HepG2 (cell line): ENCODE measurements around the gene CNTNAP1. TPM values are rescaled to one million over a fixed set of nuclear protein-coding genes. Genes with fewer than 3 reads are reported as not detected.
A peak's percentile ranks its signal among the peaks of the same experiment; 100 is the strongest.

Experiments
- ATAC-seq: fragments of 200-7000 bp; cut with Tn5 transposase; 3 replicates; pipeline ENCODE4 v1.9.1; 2020; ENCODE audit warnings: mild to moderate bottlenecking, moderate library complexity
- BruUV-seq: library from RNA; stranded (reverse); fragments of 400-500 nt; replicated peaks from 2 replicates; lab custom pipeline; 2021; lab: Mats Ljungman, UMichigan
- CTCF ChIA-PET: fragments of 300-600 bp; formaldehyde crosslinking; extraction: SDS; loops from one replicate; lab custom pipeline; 2021; ENCODE audit warnings: low total read pairs, inconsistent platforms, low intra/inter-chr PET ratio; lab: Yijun Ruan, JAX
- POLR2A ChIA-PET: fragments of 350-600 bp; sonication (Branson Sonifier 250); formaldehyde crosslinking; loops from one replicate; lab custom pipeline; 2020; ENCODE audit warnings: antibody characterized with exemption, inconsistent platforms; lab: Yijun Ruan, JAX
- DNase-seq: peaks from one replicate; pipeline ENCODE4 v3.0.0-alpha.2; 2015; ENCODE audit warnings: low spot score
- FAIRE-seq: peaks from 3 replicates; lab custom pipeline; 2011; peaks lifted over from hg19 to GRCh38; lab: Jason Lieb, UNC
- H2AFZ ChIP-seq: one replicate; pipeline ENCODE4 v1.6.1; 2011; ENCODE audit warnings: low read length, inconsistent platforms
- H3K27ac ChIP-seq: fragments of 300-600 bp; 3 replicates; pipeline ENCODE4 v1.8.0; 2011; ENCODE audit warnings: mixed run types, mild to moderate bottlenecking, mixed read lengths, low read length, inconsistent platforms; ENCODE audit not compliant: insufficient read depth; ENCODE audit errors: extremely low read length
- H3K27me3 ChIP-seq, 2 experiments: fragments of 200-600 bp in 1 of 2; 2 replicates in 1 of 2; 3 replicates in 1 of 2; pipeline versions ENCODE4 v1.6.0 to v1.8.0; 2011; ENCODE audit warnings: low read length in 2 of 2, mild to moderate bottlenecking in 2 of 2, moderate library complexity in 2 of 2, inconsistent platforms in 1 of 2; ENCODE audit not compliant: insufficient read depth in 2 of 2, control insufficient read depth in 1 of 2
- H3K36me3 ChIP-seq, 2 experiments: fragments of 200-600 bp in 1 of 2; replicated peaks in 1 of 2; 2 replicates in 1 of 2; 3 replicates in 1 of 2; pipeline versions ENCODE4 v1.5.1 to v1.8.0; 2011; ENCODE audit warnings: low read length in 2 of 2, inconsistent platforms in 1 of 2; ENCODE audit not compliant: insufficient read depth in 2 of 2, control insufficient read depth in 1 of 2
- H3K4me1 ChIP-seq: 2 replicates; pipeline ENCODE4 v1.5.1; 2012; ENCODE audit warnings: low read length, inconsistent platforms; ENCODE audit not compliant: insufficient read depth
- H3K4me2 ChIP-seq: 2 replicates; pipeline ENCODE4 v1.6.0; 2011; ENCODE audit warnings: low read depth, low read length, inconsistent platforms
- H3K4me3 ChIP-seq, 3 experiments: fragments of 200-600 bp in 1 of 3; sonication (generic), shearing (Covaris generic) in 1 of 3; replicated peaks in 1 of 3; 2 replicates each; pipeline ENCODE4 v1.5.1; 2011 to 2016; ENCODE audit warnings: low read length in 3 of 3, inconsistent platforms in 2 of 3, low read depth in 2 of 3, mild to moderate bottlenecking in 2 of 3, control low read depth in 1 of 3, mixed read lengths in 1 of 3; ENCODE audit not compliant: insufficient read depth in 1 of 3
- H3K79me2 ChIP-seq: one replicate; pipeline ENCODE4 v1.6.1; 2011; ENCODE audit warnings: low read length, inconsistent platforms; ENCODE audit not compliant: insufficient read depth
- H3K9ac ChIP-seq: 2 replicates; pipeline ENCODE4 v1.6.0; 2011; ENCODE audit warnings: mild to moderate bottlenecking, low read depth, low read length, inconsistent platforms; ENCODE audit not compliant: insufficient read depth
- H3K9me3 ChIP-seq: 2 replicates; pipeline ENCODE4 v1.5.1; 2012; ENCODE audit warnings: mild to moderate bottlenecking, low read length
- H4K20me1 ChIP-seq: 2 replicates; pipeline ENCODE4 v1.6.0; 2011; ENCODE audit warnings: inconsistent platforms, mild to moderate bottlenecking, low read length, moderate library complexity; ENCODE audit not compliant: insufficient read depth
- ASH2L ChIP-seq: fragments of 300-600, 200-600 bp; sonication (generic); IDR thresholded peaks from 2 replicates; pipeline ENCODE4 v1.7.0; 2017; ENCODE audit warnings: low read depth, mild to moderate bottlenecking, moderate library complexity, mixed read lengths, low read length; ENCODE audit not compliant: insufficient read length
- CHD2 ChIP-seq: IDR thresholded peaks from 2 replicates; pipeline ENCODE4 v1.6.1; 2011; ENCODE audit warnings: low read depth, low read length, improper control_type of control experiment
- FOXJ3 ChIP-seq: sonication (generic); formaldehyde crosslinking; IDR thresholded peaks from 2 replicates; pipeline ENCODE4 v1.4.0; 2020; ENCODE audit warnings: missing genetic modification reagents, mild to moderate bottlenecking, borderline replicate concordance
- JUNB ChIP-seq: sonication (generic); formaldehyde crosslinking; IDR thresholded peaks from 2 replicates; pipeline ENCODE4 v1.8.0; 2022; ENCODE audit warnings: missing genetic modification reagents, mild to moderate bottlenecking, borderline replicate concordance
- KDM3A ChIP-seq: IDR thresholded peaks from 2 replicates; pipeline ENCODE4 v1.6.1; 2018; ENCODE audit warnings: low read depth, missing compliant biosample characterization
- MATR3 ChIP-seq: sonication (generic); formaldehyde crosslinking; IDR thresholded peaks from 2 replicates; pipeline ENCODE4 v1.4.0; 2020; ENCODE audit warnings: missing genetic modification reagents
- NFRKB ChIP-seq: fragments of 450-650 bp; IDR thresholded peaks from 2 replicates; pipeline ENCODE4 v1.6.1; 2017
- PLRG1 ChIP-seq: fragments of 450-650 bp; conservative IDR thresholded peaks from 2 replicates; pipeline ENCODE4 v1.6.1; 2016
- ZNF205 ChIP-seq: IDR thresholded peaks from 2 replicates; pipeline ENCODE4 v1.6.1; 2018; ENCODE audit warnings: missing biosample characterization, missing genetic modification reagents
- ZNF329 ChIP-seq: sonication (generic); formaldehyde crosslinking; IDR thresholded peaks from 2 replicates; pipeline ENCODE4 v1.9.0; 2021; ENCODE audit warnings: low read depth, mild to moderate bottlenecking, missing genetic modification reagents
- ZNF451 ChIP-seq: sonication (generic); formaldehyde crosslinking; IDR thresholded peaks from 2 replicates; pipeline ENCODE4 v1.5.0; 2020; ENCODE audit warnings: mild to moderate bottlenecking, missing genetic modification reagents
- ZNF484 ChIP-seq: sonication (generic); formaldehyde crosslinking; IDR thresholded peaks from 2 replicates; pipeline ENCODE4 v1.5.1; 2020; ENCODE audit warnings: mild to moderate bottlenecking, low read depth, missing genetic modification reagents, borderline replicate concordance
- ZNF597 ChIP-seq: sonication (generic); formaldehyde crosslinking; IDR thresholded peaks from 2 replicates; pipeline ENCODE4 v1.5.0; 2020; ENCODE audit warnings: missing genetic modification reagents
- ZNF709 ChIP-seq: sonication (generic); formaldehyde crosslinking; IDR thresholded peaks from 2 replicates; pipeline ENCODE4 v1.5.0; 2020; ENCODE audit warnings: mild to moderate bottlenecking, missing genetic modification reagents
- ZNF720 ChIP-seq: sonication (generic); formaldehyde crosslinking; IDR thresholded peaks from 2 replicates; pipeline ENCODE4 v1.4.0; 2020; ENCODE audit warnings: missing genetic modification reagents
- ZNF740 ChIP-seq: sonication (generic); formaldehyde crosslinking; IDR thresholded peaks from 2 replicates; pipeline ENCODE4 v1.4.0; 2020; ENCODE audit warnings: missing genetic modification reagents
- ZNF792 ChIP-seq: IDR thresholded peaks from 2 replicates; pipeline ENCODE4 v1.6.1; 2016
- WGBS: methylation state at CpG from one replicate; pipeline ENCODE4 v1.1.6; 2017; ENCODE audit warnings: low lambda C conversion rate; 5-methylcytosine and 5-hydroxymethylcytosine counted together
- in situ Hi-C: cut with HindIII; loops from 2 replicates; pipeline ENCODE4 v1.10.0; 2017; ENCODE audit warnings: low pct_unique_long_range_greater_than_20kb; ENCODE audit not compliant: extremely low pct_ligation_motif_present
- intact Hi-C: fragments of 100-400 bp; cut with micrococcal nuclease; formaldehyde crosslinking; loops from one replicate; pipeline ENCODE4 v1.10.0; 2022; ENCODE audit not compliant: unreplicated experiment
- polyA plus RNA-seq, 8 experiments: library from polyadenylated mRNA; depleted of rRNA in 3 of 8; stranded (reverse) in 7 of 8; unstranded in 1 of 8; fragments of >200 nt; fragmentation: Illumina TruSeq in 4 of 8; extraction: Trizol in 4 of 8; gene quantifications; 2 replicates each; pipeline versions ENCODE4 v1.2.1 to v1.2.3, GENCODE V29; 2011 to 2016; ENCODE audit warnings: low read depth in 4 of 8, missing spikeins in 1 of 8, mixed read lengths in 1 of 8; ENCODE audit not compliant: insufficient read depth in 1 of 8
- total RNA-seq, 5 experiments: library from RNA; depleted of rRNA; stranded (reverse); fragments of >200 nt; fragmentation: Illumina TruSeq; extraction: Trizol; gene quantifications; 2 replicates each; pipeline ENCODE4 v1.2.3, GENCODE V29; 2016; ENCODE audit warnings: low read depth in 1 of 5
- TF ChIP-seq, protein P1 (sequence below): sonication (generic); formaldehyde crosslinking; IDR thresholded peaks from 2 replicates; pipeline ENCODE4 v1.4.0; 2020; ENCODE audit warnings: missing genetic modification reagents, mild to moderate bottlenecking, borderline replicate concordance

CNTNAP1 gene
- total and polyA plus RNA-seq, 2 of the 13 experiments (the other 11 are each of a cell fraction or from before 2014, with no cell fraction given), result 4.5 to 7.7 TPM

GRCh38 chr17:42659079-42659931 lies 23.0 kb upstream of the CNTNAP1 start, which contains the start of gene TUBG2:
Gene TUBG2, plus strand, starts transcription at chr17:42659284. Its CDS starts 220 bp downstream, at chr17:42659504.
- H3K27me3 ChIP-seq, result no peaks in the 10 kb centered on the region; a peak in 1 of 5 replicates
- peak within 1 kb of the TSS; percentile 91 for H2AFZ ChIP-seq
- H3K79me2 ChIP-seq, result no peaks in the 10 kb centered on the region
- H3K9ac ChIP-seq, result peak within 1 kb of the TSS; percentile 86
- ATAC-seq (peak; percentile 92), FAIRE-seq (peak; percentile 63), DNase-seq (peak; percentile 92)
- CTCF ChIA-PET, result no interaction called here
- no TSS peak for BruUV-seq
- peak within 1 kb of the TSS; percentile 97 for H3K4me2 ChIP-seq
- H3K4me3 ChIP-seq, result peak within 1 kb of the TSS; percentile 76 to 94 (median 93)
- H3K9me3 ChIP-seq, result 0 out of 2 replicates have a peak, but pooled peaks cover 5% of the 10 kb centered on the region
- H3K27ac ChIP-seq, result peak within 1 kb of the TSS; percentile 82
- H3K36me3 ChIP-seq, result peaks cover 4 to 16% of the 10 kb centered on the region in 2 experiments; a peak in 4 of 5 replicates
- WGBS, result under 1% methylated on average over 44 of the region's 59 CpGs
- H3K4me1 ChIP-seq, result peaks cover 47% of the 10 kb centered on the region
- no peaks in the 10 kb centered on the region for H4K20me1 ChIP-seq
- intact Hi-C loops, result loop anchor here (5.0 kb wide), 1 partner anchor 42 kb away; no protein-coding TSS in a partner anchor
- in situ Hi-C loops, result no loop called here
- POLR2A ChIA-PET, result interaction anchor here (0.5 to 4.5 kb wide), 17 partner anchors 9 to 181 kb away, joined by 3 to 65 read pairs (median 5); partner anchors contain the start of genes CCR10, EZH1, NAGLU and PLEKHH3
- TF ChIP-seq ZNF484 (CRISPR knock-in tag) (no peak), JUNB (CRISPR knock-in tag) (no peak), MATR3 (CRISPR knock-in tag) (0 out of 2 replicates have a peak, but pooled peaks have one; percentile 47), ZNF205 (peak; percentile 71), ZNF792 (CRISPR knock-in tag) (peak; percentile 72), ZNF740 (CRISPR knock-in tag) (no peak), ASH2L (peak; percentile 70), PLRG1 (no peak), CHD2 (no peak), KDM3A (CRISPR knock-in tag) (0 out of 2 replicates have a peak, but pooled peaks have one; percentile 50), ZNF329 (CRISPR knock-in tag) (peak; percentile 78; the same call in 1 of the 2 replicates), ZNF451 (CRISPR knock-in tag) (peak; percentile 59; the same call in 1 of the 2 replicates), ZNF709 (CRISPR knock-in tag) (peak; percentile 83; the same call in 1 of the 2 replicates), NFRKB (no peak), ZNF597 (no peak), ZNF720 (no peak), FOXJ3 (no peak)
- TF ChIP-seq, protein P1, sequence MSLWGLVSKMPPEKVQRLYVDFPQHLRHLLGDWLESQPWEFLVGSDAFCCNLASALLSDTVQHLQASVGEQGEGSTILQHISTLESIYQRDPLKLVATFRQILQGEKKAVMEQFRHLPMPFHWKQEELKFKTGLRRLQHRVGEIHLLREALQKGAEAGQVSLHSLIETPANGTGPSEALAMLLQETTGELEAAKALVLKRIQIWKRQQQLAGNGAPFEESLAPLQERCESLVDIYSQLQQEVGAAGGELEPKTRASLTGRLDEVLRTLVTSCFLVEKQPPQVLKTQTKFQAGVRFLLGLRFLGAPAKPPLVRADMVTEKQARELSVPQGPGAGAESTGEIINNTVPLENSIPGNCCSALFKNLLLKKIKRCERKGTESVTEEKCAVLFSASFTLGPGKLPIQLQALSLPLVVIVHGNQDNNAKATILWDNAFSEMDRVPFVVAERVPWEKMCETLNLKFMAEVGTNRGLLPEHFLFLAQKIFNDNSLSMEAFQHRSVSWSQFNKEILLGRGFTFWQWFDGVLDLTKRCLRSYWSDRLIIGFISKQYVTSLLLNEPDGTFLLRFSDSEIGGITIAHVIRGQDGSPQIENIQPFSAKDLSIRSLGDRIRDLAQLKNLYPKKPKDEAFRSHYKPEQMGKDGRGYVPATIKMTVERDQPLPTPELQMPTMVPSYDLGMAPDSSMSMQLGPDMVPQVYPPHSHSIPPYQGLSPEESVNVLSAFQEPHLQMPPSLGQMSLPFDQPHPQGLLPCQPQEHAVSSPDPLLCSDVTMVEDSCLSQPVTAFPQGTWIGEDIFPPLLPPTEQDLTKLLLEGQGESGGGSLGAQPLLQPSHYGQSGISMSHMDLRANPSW (CRISPR knock-in tag), result no peak; the same call in 1 of the 2 replicates
